HG02759 (cell line): Measurements from ENCODE around the gene ZNF655.
A peak's percentile ranks its signal among the peaks of the same experiment; 100 is the strongest.
"Not testable (repeated sequence)": the region's sequence is repeated elsewhere in the genome, so short reads cannot be mapped to it uniquely, and the experiment has no call there.

ENCODE experiments used
- ATAC-seq: cut with Tn5 transposase; IDR thresholded peaks from one replicate; pipeline ENCODE4 v1.9.1; 2021; ENCODE audit warnings: mild to moderate bottlenecking, moderate library complexity; ENCODE audit not compliant: unreplicated experiment

The ZNF655 gene, protein sequence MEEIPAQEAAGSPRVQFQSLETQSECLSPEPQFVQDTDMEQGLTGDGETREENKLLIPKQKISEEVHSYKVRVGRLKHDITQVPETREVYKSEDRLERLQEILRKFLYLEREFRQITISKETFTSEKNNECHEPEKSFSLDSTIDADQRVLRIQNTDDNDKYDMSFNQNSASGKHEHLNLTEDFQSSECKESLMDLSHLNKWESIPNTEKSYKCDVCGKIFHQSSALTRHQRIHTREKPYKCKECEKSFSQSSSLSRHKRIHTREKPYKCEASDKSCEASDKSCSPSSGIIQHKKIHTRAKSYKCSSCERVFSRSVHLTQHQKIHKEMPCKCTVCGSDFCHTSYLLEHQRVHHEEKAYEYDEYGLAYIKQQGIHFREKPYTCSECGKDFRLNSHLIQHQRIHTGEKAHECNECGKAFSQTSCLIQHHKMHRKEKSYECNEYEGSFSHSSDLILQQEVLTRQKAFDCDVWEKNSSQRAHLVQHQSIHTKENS

DNA sequence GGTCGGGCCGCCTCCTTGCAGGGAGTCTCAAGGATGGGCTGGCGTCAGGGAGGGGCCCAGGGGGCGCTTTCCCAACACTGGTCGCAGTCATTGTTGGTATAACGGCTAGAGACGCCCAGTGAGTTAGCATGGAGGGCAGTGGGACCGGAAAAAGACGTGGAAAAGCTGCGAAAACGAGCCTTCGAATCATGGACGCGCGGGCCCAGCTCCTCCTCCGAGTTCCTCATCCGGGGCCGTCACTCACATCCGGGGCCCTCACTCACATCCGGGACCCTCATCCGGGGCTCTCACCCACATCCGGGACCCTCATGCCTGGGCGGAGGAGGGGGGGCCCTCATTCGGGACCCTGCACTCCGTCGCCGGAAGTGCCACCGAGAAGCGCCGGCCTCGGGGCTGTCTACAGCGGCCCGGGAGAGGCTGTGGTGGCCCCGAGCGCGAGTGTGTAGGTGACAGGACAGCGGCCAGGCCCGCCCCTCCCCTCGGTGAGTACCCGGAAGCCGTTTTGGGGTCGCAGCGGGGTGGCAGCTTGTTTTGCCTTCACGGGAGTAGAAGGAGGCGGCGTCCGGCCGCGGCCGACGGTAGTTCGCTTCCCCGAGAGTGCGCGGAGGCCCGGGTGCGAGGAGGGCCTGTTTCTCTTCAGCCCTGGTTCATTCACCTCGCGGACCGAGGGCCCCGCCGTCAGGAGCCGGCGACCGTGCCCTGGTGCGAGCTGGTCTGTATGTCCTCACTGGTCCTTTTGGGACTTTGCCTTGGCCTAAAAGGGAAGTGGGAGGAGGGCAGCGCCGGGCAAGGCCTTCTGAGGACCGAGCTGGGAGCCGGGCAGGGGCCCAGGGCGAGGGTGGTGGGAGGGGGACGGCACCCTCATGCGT is at the start of gene ZNF655:
TSS of gene ZNF655 (plus strand) at position 337 of the 869 bp plus-strand sequence. CDS start 1,918 bp downstream, outside the sequence.
- peak; percentile 81 for ATAC-seq

DNA sequence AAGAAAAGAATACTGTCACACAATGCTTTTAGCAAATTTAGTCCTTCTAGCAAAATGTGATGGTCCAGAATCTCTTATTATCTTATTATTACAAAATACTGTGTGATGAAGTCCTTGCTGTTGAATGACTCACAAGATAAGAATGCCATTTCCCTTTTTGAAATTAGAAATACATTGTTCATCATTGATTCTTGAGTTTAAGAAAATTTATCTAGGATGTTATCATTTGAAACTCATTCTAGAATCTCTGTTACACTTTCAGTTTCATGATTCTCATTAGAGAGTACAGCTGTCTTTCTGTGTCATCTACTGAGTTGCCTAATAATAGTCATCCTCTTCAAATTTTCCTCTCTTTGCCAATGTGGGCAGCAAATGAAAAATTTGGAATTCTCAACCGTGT is 44.4 kb upstream of the ZNF655 start:
- no peak for ATAC-seq

DNA sequence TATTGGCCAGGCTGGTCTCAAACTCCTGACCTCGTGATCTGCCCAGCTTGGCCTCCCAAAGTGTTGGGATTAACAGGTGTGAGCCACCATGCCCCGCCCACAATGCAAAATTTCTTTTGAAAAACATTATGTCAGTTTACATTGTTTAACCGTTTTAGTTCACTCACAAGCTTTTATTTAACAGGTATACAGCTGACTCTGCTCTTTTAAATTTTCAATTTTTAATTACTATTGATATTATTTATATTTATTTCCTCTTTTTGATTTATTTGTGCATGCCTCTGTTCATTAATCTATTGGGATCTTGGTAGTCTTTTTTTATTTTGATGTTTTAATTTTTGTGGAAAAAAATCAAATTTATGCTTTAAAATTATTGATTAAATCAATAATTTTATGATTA is 37.0 kb upstream of the ZNF655 start:
- ATAC-seq: no peak

DNA sequence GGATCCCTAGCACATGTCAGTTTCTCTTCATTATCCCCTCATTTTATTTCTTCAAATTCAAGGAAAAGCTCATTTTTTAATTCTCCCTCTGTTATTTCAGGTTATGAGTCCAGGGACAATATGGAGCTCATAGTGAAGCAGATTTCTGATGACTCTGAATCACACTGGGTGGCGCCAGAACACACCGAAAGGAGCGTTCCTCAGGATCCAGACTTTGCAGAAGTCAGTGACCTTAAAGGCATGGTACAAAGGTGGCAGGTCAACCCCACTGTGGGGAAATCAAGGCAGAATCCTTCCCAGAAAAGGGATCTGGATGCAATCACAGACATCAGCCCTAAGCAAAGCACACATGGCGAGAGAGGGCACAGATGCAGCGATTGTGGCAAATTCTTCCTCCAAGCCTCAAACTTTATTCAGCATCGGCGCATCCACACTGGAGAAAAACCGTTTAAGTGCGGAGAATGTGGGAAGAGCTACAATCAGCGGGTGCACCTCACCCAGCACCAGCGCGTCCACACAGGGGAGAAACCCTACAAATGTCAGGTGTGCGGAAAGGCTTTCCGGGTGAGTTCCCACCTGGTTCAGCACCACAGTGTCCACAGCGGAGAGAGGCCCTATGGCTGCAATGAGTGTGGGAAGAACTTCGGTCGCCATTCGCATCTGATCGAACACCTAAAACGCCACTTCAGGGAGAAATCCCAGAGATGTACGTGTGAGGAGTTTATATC is 32.6 kb upstream of the ZNF655 start:
- ATAC-seq: no peak

DNA sequence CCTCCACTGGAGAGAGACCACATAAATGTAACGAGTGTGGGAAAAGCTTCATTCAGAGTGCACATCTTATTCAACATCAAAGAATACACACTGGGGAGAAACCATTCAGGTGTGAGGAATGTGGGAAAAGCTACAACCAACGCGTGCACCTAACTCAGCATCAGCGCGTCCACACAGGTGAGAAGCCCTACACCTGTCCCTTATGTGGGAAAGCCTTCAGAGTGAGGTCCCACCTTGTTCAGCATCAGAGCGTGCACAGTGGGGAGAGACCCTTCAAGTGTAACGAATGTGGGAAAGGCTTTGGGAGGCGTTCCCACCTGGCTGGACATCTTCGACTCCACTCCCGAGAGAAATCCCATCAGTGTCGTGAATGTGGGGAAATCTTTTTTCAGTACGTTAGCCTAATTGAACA is 27.1 kb upstream of the ZNF655 start:
- ATAC-seq: no peak

DNA sequence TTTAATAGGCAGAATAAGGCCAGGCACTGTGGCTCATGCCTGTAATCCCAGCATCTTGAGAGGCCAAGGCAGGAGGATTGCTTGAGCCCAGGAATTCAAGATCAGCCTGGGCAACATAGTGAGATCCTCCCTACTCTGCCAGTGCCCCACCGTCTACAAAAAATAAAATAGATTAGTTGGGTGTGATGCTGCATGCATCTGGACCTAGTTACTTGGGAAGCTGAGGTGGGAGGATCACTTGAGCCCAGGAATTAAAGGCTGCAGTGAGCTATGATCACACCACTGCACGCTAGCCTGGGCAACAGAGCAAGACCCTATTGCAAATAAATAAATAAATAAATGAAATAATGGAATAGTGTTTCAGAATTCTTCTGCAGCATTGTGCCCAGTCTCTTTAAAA is 22.8 kb upstream of the ZNF655 start:
- ATAC-seq: no peak

DNA sequence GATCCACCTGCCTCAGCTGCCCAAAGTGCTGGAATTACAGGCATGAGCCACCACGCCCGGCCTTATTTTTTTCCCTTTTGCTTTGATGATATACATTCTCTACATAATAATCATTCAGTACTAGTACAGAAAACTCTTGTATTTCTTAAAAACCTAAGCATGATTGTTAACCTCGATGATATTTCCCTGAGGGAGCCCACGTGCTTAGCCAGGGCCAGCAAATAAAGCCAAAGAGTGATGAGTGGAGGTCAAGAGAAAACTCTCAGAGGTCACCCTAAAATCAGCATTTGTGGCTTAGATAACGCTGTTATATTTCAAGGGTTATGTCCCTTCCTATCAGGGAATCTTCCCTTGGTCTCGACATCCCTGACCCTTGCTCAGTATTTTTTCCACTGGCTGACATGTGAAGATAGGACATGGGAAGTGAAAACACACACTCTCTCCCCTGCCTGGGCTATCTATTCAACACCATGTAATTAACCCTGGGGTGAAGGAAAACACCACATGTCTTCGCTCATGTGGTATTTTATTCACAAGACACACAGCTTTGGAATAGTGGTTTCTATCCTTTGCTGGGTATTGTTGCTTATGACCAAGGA is 19.1 kb upstream of the ZNF655 start:
- ATAC-seq: no peak

DNA sequence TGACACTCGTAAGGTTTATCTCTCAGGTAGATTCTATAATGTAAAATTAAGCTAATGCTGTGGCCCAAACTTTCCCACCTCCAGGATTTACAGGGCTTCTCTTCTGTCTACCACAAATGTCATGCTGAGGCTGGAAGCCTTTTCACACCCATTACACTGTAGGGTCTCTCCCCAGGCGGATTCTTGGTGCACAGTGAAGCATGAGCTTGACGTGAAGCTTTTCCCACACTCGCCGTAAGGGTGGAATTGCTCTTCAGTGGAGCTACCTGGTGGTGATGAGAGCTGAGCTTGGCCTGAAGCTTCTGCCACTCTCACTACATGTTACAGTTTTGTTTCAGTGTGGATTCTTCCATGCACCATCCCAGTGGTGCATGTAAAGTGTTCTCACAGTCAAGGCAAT is 17.9 kb upstream of the ZNF655 start:
- ATAC-seq: no peak

DNA sequence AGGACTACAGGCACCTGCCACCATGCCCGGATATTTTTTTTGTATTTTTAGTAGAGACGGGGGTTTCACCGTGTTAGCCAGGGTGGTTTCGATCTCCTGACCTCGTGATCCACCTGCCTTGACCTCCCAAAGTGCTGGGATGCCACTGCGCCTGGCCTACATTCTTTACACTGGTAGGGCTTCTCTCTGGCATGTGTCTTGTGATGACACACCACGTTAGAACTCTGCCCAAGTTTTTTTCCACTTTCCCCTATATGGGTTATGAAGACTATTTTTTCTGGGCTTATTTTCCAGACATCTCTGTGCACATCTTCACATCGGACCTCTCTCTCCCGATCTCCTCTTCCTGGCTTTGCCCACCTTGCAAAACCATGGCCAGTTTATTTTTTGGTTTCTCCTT is 17.2 kb upstream of the ZNF655 start:
- ATAC-seq: no peak

DNA sequence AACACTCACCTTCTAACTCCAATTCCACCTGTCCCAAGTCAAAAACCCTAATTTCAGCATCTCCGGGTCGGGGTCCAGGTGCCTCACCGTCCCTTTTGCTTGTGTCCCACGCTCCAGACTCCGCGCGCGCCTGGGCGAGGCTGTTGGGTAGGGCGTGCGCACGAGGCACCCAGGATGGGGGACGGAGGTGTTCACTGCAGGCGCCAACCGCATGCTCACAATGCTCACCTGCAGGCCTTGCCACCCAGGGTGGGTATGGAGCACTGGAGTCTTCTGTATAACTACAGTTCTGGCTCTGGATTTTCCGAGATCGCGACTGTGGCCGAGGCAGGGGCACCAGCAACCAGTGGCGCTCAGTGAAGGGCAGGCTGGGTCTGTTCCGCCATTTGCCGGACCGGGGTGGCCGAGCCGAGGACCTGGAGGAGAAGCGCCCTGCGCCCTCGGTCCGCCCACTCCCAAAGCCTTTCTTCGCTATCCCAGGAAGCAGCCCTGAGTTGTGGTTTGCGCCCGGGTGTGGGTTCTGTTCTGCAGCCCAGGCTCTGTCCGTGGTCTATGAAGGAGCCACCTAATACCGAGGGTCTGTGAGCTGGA is 15.3 kb upstream of the ZNF655 start:
- ATAC-seq: no peak

DNA sequence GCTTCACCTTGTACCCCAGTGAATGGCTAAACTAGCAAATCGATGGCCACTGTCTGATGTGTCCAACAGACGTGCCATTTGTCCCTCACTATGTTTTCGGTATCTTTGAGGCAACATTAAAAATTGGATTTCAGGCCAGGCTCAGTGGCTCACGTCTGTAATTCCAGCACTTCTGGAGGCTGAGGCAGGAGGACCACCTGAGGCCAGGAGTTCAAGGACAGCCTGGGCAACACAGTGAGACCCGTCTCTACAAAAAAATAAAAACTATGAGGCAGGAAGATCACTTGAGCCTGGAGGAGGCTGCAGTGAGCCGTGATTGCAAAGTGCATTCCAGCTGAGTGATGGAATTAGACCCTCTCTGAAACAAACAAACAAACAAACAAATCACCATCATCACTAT is 14.5 kb upstream of the ZNF655 start:
- ATAC-seq: no peak

DNA sequence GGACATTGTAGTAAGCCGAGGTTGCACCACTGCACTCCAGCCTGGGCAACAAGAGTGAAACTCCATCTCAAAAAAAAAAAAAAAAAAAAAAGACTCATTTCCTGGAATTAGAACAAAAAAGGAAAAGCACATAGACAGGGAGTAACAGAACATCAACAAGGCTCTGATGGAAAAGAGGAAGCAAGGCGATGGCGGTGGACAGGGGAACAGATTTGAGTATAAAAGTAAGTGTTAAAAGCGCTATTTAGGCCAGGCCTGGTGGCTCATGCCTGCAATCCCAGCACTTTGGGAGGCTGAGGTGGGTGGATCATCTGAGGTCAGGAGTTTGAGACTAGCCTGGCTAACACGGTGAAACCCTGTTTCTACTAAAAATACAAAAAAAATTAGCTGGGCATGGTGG is 13.1 kb upstream of the ZNF655 start:
- not testable (repeated sequence) for ATAC-seq

DNA sequence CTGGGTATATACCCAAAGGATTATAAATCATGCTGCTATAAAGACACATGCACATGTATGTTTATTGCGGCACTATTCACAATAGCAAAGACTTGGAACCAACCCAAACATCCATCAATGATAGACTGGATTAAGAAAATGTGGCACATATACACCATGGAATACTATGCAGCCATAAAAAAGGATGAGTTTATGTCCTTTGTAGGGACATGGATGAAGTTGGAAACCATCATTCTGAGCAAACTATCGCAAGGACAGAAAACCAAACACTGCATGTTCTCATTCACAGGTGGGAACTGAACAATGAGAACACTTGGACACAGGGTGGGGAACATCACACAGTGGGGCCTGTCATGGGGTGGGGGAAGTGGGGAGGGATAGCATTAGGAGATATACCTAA is 8.9 kb upstream of the ZNF655 start:
- ATAC-seq: not testable (repeated sequence)

DNA sequence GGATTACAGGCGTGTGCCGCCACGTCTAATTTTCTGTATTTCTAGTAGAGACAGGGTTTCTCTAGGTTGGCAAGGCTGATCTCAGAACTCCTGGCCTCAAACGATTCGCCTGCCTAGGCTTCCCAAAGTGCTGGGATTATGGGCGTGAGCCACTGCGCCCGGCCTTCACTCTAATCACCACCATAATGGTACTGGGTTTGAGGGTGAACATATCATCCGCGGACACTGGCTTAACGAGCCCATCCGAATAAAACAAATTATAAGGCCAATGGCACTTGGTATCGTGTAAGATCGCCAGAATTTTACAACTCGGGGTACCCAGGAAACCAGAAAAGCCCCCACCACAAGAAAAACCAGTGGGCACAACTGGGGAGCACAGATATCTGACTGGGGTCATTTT is 7.1 kb upstream of the ZNF655 start:
- ATAC-seq: no peak

DNA sequence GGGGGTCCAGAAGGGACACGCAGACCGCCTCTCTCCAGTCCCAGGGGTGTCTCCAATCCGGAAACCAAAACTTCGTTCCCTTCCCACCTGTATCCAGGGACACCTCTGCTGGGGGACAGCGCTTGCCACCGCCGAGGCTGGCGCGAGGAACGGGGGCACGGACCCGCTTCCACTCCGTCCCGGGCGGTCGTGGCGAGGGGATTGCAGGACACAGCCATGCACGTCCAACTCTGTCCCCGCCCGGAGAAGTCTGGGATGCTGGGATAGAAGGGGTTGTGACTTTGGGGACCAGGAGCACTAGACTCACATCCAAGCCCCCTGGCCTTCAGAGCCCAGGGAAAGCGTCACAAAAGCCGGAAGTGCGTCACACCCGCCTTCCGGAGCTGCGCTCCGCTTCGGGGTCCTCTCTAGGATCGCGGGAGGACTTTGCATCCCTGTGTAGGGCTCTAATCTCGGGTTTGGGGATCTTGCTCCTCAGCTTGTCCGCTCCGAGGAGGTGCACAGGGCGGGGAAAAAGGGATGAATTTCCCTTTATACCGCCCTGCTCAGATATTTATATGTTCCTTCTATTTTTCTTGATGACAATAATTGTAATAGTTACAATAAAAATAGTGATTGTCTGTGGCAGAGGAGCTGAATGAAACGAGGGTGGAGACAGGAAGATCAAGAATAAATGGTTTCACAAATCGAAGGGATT is 6.5 kb upstream of the ZNF655 start, which contains the start of gene FAM200A:
TSS of gene FAM200A (minus strand) at position 348 of the 697 bp plus-strand sequence. CDS start 3,707 bp downstream, outside the sequence.
- ATAC-seq: peak; percentile 98

DNA sequence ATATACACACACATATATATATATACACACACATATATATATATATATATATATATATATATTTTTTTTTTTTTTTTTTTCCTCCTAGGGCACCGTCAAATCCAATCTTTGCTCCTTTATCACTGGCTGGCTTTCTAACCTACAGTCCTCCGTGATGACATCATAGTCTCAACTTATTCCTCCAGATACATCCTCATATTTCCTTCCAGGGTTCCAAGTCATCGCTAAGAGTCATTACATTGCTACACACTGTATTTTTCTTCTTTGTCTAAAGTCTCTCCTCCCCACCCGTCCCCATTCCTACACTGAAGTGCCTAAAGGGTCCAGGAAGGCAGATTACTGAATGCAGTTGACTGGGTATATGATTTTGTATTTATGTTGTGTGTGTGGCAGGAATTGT is 5.4 kb upstream of the ZNF655 start:
- no peak for ATAC-seq

DNA sequence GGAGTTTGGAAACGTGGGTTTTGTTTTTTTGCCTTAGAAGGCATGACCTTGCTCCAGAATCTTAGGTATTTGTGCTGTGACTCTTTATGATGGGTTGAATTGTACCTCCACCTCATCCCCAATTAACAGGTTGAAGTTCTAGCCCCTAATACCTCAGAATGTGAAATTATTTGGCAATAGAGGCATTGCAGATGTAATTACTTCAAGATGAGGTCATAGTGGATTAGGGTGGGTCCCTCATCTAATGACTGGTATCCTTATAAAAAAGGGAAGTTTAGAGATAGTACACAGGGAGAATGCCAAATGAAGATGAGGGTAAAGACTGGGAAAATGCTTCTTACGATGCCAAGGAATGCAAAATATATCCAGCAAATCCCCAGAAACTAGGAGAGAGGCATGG is 3.5 kb upstream of the ZNF655 start:
- ATAC-seq: no peak

DNA sequence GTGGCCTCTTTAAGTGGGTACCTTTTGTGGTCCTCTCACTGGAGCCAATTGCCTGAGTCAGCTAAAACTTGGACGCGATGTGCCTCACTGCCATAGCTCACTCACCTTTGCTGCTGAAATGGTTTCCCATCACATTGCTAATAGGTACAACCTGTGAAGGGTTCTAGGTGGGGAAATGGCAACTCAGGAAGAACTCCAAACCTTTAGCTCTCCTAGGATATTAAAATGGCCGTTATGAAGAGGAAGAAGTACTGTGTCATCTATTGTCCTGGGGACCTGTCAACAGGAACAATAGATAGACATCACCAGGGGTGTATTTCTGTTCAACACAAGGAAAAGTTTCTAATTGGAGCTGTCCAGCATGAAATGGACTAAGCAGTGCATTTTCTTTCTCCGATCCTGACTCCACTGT is 1.2 kb upstream of the ZNF655 start:
- ATAC-seq: no peak

DNA sequence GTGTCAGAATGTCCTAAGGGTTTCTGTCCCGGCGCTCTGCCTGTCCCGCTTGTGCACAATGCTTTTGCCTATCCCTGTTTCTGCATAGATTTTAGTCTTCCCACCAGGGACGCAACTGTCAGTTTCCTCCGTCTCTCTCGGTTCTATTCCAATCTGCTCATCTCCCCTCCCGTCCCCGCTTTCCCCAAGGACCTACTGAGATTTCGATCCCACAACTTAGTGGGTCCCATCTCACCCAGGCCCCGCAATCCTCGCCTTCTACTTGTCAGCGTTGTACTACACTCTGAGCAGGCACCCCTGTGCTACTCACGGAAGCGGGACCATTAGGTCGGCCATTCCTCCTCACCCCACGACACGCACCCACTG is 519 bp upstream of the ZNF655 start:
- ATAC-seq: no peak
